ENCODE results near the gene IFNW1. TPM values are rescaled to one million over a fixed set of nuclear protein-coding genes. Genes with fewer than 3 reads are reported as not detected.
A peak's percentile ranks its signal among the peaks of the same experiment; 100 is the strongest.

Gene IFNW1
- total and polyA plus RNA-seq, 2 donors from 2014 or later, result not detected

GRCh38 chr9:21121595-21122251, 19.9 kb downstream of the IFNW1 start:
- no peak overlapping the region for H3K27ac ChIP-seq (ENCODE audit: low read depth in 2 of 2, low read length in 2 of 2)
- H3K9me3 ChIP-seq (ENCODE audit: control insufficient read depth in 2 of 3, insufficient read depth in 1 of 3, low read length in 3 of 3), result no peaks in the 10 kb centered on the region
- TF ChIP-seq, protein P1, sequence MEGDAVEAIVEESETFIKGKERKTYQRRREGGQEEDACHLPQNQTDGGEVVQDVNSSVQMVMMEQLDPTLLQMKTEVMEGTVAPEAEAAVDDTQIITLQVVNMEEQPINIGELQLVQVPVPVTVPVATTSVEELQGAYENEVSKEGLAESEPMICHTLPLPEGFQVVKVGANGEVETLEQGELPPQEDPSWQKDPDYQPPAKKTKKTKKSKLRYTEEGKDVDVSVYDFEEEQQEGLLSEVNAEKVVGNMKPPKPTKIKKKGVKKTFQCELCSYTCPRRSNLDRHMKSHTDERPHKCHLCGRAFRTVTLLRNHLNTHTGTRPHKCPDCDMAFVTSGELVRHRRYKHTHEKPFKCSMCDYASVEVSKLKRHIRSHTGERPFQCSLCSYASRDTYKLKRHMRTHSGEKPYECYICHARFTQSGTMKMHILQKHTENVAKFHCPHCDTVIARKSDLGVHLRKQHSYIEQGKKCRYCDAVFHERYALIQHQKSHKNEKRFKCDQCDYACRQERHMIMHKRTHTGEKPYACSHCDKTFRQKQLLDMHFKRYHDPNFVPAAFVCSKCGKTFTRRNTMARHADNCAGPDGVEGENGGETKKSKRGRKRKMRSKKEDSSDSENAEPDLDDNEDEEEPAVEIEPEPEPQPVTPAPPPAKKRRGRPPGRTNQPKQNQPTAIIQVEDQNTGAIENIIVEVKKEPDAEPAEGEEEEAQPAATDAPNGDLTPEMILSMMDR (IDR thresholded peaks at IDR 0.05; ENCODE audit: borderline replicate concordance, extremely low read depth, insufficient read depth), result no peak
- no peaks in the 10 kb centered on the region for H3K27me3 ChIP-seq (ENCODE audit: control insufficient read depth, insufficient read depth, low read length)
- intact Hi-C loops (cut with DNase I), result no loop called here
- no peak overlapping the region for H3K9ac ChIP-seq (ENCODE audit: low read length in 3 of 3)
- H3K4me3 ChIP-seq (ENCODE audit: low read length in 3 of 3), result no peak overlapping the region
- no peaks in the 10 kb centered on the region for H3K4me1 ChIP-seq (ENCODE audit: control insufficient read depth in 2 of 3, insufficient read depth in 2 of 3, low read depth in 1 of 3, low read length in 3 of 3)
- no peaks in the 10 kb centered on the region for H3K36me3 ChIP-seq (ENCODE audit: control insufficient read depth in 2 of 3, insufficient read depth in 3 of 3, low read length in 3 of 3)
- DNase-seq (no peak), FAIRE-seq (no peak)

DNA sequence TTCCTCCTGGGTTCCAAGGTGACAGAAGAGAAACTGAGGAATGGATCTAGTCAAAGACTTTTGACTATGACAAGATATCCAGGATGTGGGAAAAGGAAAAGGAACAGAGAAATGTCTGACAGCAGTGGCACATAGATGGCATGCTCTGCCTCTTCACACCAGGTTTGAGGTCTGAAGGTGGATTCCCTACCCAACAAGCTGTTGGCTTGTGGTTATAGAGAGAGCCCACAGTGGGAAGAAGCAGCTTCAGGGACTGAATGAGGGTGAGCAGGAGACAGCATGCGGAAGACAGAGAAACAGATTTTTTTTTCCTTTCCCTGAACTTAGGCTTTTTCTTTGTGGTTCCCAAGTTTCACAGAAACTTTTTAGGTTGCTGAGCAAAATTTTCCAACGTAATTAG, 20.6 kb downstream of the IFNW1 start:
- H3K4me1 ChIP-seq (ENCODE audit: control insufficient read depth in 2 of 3, insufficient read depth in 2 of 3, low read depth in 1 of 3, low read length in 3 of 3), result no peaks in the 10 kb centered on the region
- H3K36me3 ChIP-seq (ENCODE audit: control insufficient read depth in 2 of 3, insufficient read depth in 3 of 3, low read length in 3 of 3), result no peaks in the 10 kb centered on the region
- DNase-seq, result no peak
- no peak overlapping the region for H3K27ac ChIP-seq (ENCODE audit: low read depth in 2 of 2, low read length in 2 of 2)
- no peak for FAIRE-seq
- H3K9me3 ChIP-seq (ENCODE audit: control insufficient read depth in 2 of 3, insufficient read depth in 1 of 3, low read length in 3 of 3), result no peaks in the 10 kb centered on the region
- intact Hi-C loops (cut with DNase I), result no loop called here
- H3K27me3 ChIP-seq (ENCODE audit: control insufficient read depth, insufficient read depth, low read length), result no peaks in the 10 kb centered on the region
- TF ChIP-seq, protein P1 (IDR thresholded peaks at IDR 0.05; ENCODE audit: borderline replicate concordance, extremely low read depth, insufficient read depth), result no peak
- H3K4me3 ChIP-seq (ENCODE audit: low read length in 3 of 3), result no peak overlapping the region
- H3K9ac ChIP-seq (ENCODE audit: low read length in 3 of 3), result no peak overlapping the region

- Histone ChIP-seq H3K9me3 (ENCODE audit: control insufficient read depth in 2 of 3, insufficient read depth in 1 of 3, low read length in 3 of 3) (no peaks in the 10 kb centered on the region), H3K36me3 (ENCODE audit: control insufficient read depth in 2 of 3, insufficient read depth in 3 of 3, low read length in 3 of 3) (no peaks in the 10 kb centered on the region), H3K4me3 (ENCODE audit: low read length in 3 of 3) (no peak overlapping the region), H3K4me1 (ENCODE audit: control insufficient read depth in 2 of 3, insufficient read depth in 2 of 3, low read depth in 1 of 3, low read length in 3 of 3) (no peaks in the 10 kb centered on the region), H3K27me3 (ENCODE audit: control insufficient read depth, insufficient read depth, low read length) (no peaks in the 10 kb centered on the region), H3K9ac (ENCODE audit: low read length in 3 of 3) (no peak overlapping the region), H3K27ac (ENCODE audit: low read depth in 2 of 2, low read length in 2 of 2) (no peak overlapping the region)
- DNase-seq (peak in 1 of 5 donors; percentile 10), FAIRE-seq (no peak)
- intact Hi-C loops (cut with DNase I), result no loop called here
- TF ChIP-seq, protein P1 (IDR thresholded peaks at IDR 0.05; ENCODE audit: borderline replicate concordance, extremely low read depth, insufficient read depth), result no peak
Observed at GRCh38 chr9:21119093-21119770, 22.4 kb downstream of the IFNW1 start.
